Activated CD4-positive, alpha-beta T cell treated with anti-CD3 and anti-CD28 coated beads for 36 hours (primary cell): ENCODE measurements around the gene IGSF11. TPM values are rescaled to one million over a fixed set of nuclear protein-coding genes. Genes with fewer than 3 reads are reported as not detected.
"Not testable (repeated sequence)": the region's sequence is repeated elsewhere in the genome, so short reads cannot be mapped to it uniquely, and the experiment has no call there.

Experiments
- ATAC-seq: fragments of 200-7000 bp; cut with Tn5 transposase; one replicate; pipeline ENCODE4 v1.10.0; 2021; ENCODE audit warnings: mild to moderate bottlenecking, moderate library complexity
- CTCF ChIA-PET: fragments of 350-600 bp; sonication (Branson Sonifier 250); formaldehyde crosslinking; loops from one replicate; lab custom pipeline; 2021; ENCODE audit warnings: antibody characterized with exemption; lab: Charles Lee
- POLR2A ChIA-PET: fragments of 350-600 bp; sonication (Branson Sonifier 250); formaldehyde crosslinking; loops from one replicate; lab custom pipeline; 2021; ENCODE audit warnings: antibody characterized with exemption, inconsistent platforms; lab: Charles Lee
- DNase-seq: peaks from one replicate; pipeline ENCODE4 v3.0.0-alpha.2; 2020
- H3K27ac Mint-ChIP-seq: one replicate; pipeline ENCODE4 v1.8.0; 2021; ENCODE audit warnings: mixed read lengths
- H3K27me3 Mint-ChIP-seq: one replicate; pipeline ENCODE4 v1.8.0; 2021; ENCODE audit warnings: mixed read lengths
- H3K36me3 Mint-ChIP-seq: one replicate; pipeline ENCODE4 v1.8.0; 2021; ENCODE audit warnings: low read depth, mixed read lengths
- H3K4me1 Mint-ChIP-seq: one replicate; pipeline ENCODE4 v1.8.0; 2021; ENCODE audit warnings: mixed read lengths
- H3K4me3 Mint-ChIP-seq: one replicate; pipeline ENCODE4 v1.8.0; 2021; ENCODE audit warnings: mild to moderate bottlenecking, moderate library complexity, mixed read lengths
- H3K9me3 Mint-ChIP-seq: one replicate; pipeline ENCODE4 v1.8.0; 2021; ENCODE audit warnings: low read depth, mixed read lengths
- intact Hi-C, 2 experiments: fragments of 100-400 bp; cut with DNase I in 1 of 2; cut with micrococcal nuclease in 1 of 2; formaldehyde crosslinking; loops; one replicate each; pipeline versions ENCODE4 v1.14.2 to v1.15.1; 2022 to 2024; cut with DNase I, micrococcal nuclease
- total RNA-seq, 2 experiments: library from RNA; stranded (reverse); gene quantifications; one replicate each; pipeline ENCODE4 v1.2.3, GENCODE V29; 2021

Gene IGSF11
- total RNA-seq, 2 experiments from 2014 or later = 0.09 to 0.23 TPM

DNA sequence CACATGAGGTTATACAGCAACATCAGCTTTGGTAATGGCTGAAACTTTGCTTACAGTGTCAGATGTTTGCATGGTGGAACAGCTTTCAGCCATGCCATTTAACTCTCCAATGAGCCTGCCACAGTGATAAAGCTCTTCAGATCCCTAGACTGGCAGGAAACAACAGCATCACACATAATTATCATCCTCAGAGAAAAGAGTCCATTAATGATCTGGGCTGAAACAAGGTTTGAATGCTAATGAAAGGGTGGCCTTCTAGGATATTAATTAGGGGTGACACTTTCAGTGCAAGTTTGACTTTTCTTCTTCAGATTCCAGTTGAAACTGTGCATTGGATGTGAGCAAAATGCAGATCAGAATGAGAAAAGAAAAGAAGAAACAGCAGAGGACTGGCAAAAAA is 166.6 kb downstream of the IGSF11 start:
- Mint-ChIP-seq H3K4me3 (no peak overlapping the region), H3K27ac (no peak overlapping the region), H3K4me1 (no peaks in the 10 kb centered on the region), H3K9me3 (peaks cover 10% of the 10 kb centered on the region), H3K36me3 (peaks cover 5% of the 10 kb centered on the region), H3K27me3 (peaks cover 15% of the 10 kb centered on the region)
- intact Hi-C loops = no loop called here
- ChIA-PET POLR2A (no interaction called here), CTCF (interaction anchor here (1.3 kb wide), 1 partner anchor 16 kb away, joined by 6 read pairs; no protein-coding TSS in a partner anchor)
- no peak for DNase-seq
- ATAC-seq = no peak

DNA sequence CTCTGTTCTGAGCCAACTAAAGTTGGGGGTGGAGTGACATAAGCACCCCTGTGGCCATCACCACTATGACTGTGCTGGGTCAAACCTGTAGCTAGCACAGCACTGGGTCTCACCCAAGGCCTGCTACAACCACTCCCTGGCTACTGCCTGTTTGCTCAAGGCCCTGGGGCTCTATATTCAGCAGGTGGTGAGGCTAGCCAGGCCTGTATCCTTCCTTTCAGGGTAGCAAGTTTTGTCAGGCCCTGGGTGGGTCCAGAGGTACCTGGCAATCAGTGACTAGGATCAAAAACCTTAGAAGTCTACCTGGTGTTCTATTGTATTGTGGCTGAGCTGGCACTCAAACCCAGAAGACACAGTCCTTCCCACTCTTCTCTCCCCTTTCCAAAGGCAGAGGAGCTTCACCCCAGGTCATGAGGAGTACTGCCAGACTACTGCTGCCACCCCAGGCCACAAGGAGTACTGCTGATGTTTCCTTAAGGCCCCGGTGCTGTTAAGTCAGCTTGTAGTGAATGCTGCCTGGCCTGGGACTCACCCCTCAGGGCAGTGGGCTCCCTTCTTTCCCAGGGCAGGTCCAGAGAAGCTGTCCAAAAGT is 170.8 kb downstream of the IGSF11 start:
- DNase-seq = peak; percentile 37
- no peak overlapping the region for H3K27ac Mint-ChIP-seq
- peaks cover 14% of the 10 kb centered on the region for H3K27me3 Mint-ChIP-seq
- H3K36me3 Mint-ChIP-seq = no peaks in the 10 kb centered on the region
- H3K9me3 Mint-ChIP-seq = no peaks in the 10 kb centered on the region
- ChIA-PET CTCF (interaction anchor here (1.1 to 2.1 kb wide), 4 partner anchors 9 to 65 kb away, joined by 3 to 9 read pairs (median 5); no protein-coding TSS in a partner anchor), POLR2A (no interaction called here)
- no peak overlapping the region for H3K4me3 Mint-ChIP-seq
- no peaks in the 10 kb centered on the region for H3K4me1 Mint-ChIP-seq
- intact Hi-C loops = no loop called here
- peak; percentile 77 for ATAC-seq

DNA sequence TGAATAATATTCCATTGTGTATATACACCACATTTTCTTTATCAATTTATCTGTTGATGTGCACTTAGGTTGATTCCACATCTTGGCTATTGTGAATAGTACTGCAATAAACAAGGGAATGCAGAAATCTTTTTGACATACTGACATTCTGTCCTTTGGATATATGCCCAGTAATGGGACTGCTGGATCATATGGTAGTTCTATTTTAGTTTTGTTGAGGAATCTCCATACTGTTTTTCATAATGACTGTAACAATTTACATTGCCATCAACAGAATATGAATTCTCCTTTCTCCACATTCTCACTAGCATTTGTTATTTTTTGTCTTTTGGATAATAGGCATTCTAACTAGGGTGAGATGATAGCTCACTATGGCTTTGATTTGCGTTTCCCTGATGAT is 174.7 kb downstream of the IGSF11 start:
- Mint-ChIP-seq H3K36me3 (no peaks in the 10 kb centered on the region), H3K9me3 (peaks cover 13% of the 10 kb centered on the region)
- CTCF ChIA-PET = interaction anchor here (1.6 kb wide), 1 partner anchor 24 kb away, joined by 4 read pairs; no protein-coding TSS in a partner anchor

DNA sequence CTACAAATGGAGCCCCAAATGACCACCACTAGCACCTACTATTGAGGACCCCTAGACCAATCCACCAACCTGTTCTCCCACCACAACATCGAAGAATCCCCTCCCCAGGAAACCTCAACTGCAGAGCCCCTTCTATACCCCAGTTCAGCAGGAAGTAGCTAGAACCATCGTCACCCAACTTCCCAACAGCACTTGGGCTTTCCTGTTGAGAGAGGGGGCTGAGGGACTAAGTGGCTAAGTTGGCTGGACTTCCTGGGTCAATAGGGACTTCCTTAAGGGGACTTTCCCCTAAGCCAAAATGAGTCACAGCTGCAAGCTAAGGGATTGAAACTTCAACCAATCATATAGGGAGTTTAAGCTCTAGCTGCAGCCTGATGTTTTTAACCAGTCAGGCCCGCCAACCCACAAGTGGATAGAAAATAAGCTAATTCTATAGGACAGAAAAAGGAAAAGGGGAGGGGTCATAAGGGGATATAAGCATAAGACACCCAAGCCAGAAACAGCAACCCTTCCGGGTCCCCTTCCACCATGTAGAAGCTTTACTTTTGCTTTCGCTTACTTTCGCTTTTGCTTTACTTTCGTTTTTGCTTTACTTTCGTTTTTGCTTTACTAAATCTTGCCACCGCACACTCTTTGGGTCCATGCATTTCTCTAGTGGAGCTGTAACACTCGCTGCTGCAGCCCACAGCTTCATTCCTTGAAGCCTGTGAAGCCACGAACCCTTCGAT is 183.0 kb downstream of the IGSF11 start:
- H3K4me1 Mint-ChIP-seq = peaks cover 11% of the 10 kb centered on the region
- H3K36me3 Mint-ChIP-seq, POLR2A ChIA-PET, H3K27me3 Mint-ChIP-seq, intact Hi-C loops, H3K27ac Mint-ChIP-seq, H3K9me3 Mint-ChIP-seq: not testable (repeated sequence)
- H3K4me3 Mint-ChIP-seq = peak overlapping the region; percentile 21
- DNase-seq (peak; percentile 33), ATAC-seq (peak; percentile 66)
- CTCF ChIA-PET = interaction anchor here (0.6 to 1.2 kb wide), 3 partner anchors 12 to 246 kb away, joined by 3 to 6 read pairs (median 4); no protein-coding TSS in a partner anchor

More for the DNA sequence above, 174.7 kb downstream of the IGSF11 start:
- POLR2A ChIA-PET = no interaction called here
- Mint-ChIP-seq H3K27me3 (peaks cover 11% of the 10 kb centered on the region), H3K4me1 (no peaks in the 10 kb centered on the region), H3K4me3 (no peak overlapping the region), H3K27ac (no peak overlapping the region)
- DNase-seq = no peak
- intact Hi-C loops = no loop called here
- no peak for ATAC-seq

DNA sequence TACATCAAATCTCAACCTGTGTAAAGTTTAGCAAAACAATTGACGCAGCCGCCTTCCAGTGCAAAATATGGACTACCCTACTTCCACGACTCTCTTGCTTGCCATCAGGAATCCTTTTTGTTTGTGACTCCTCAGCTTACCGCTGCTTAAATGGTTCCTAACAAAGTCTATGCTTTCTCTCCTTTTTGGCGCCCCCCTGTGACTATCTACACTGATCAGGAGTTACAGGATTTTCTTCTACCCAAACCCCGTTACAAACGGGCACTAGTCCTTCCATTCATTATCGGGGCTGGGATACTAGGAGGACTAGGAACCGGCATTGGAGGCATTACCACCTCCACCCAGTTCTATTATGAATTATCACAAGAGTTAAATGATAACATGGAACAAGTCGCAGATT is 184.0 kb downstream of the IGSF11 start:
- H3K4me1 Mint-ChIP-seq = peaks cover 11% of the 10 kb centered on the region
- CTCF ChIA-PET = no interaction called here
- DNase-seq (no peak), ATAC-seq (no peak)
- no peaks in the 10 kb centered on the region for H3K36me3 Mint-ChIP-seq
- H3K27ac Mint-ChIP-seq = no peak overlapping the region
- POLR2A ChIA-PET = no interaction called here
- H3K27me3 Mint-ChIP-seq = peaks cover 6% of the 10 kb centered on the region
- H3K4me3 Mint-ChIP-seq = no peak overlapping the region
- peaks cover 5% of the 10 kb centered on the region for H3K9me3 Mint-ChIP-seq
- intact Hi-C loops = no loop called here

Other genes with a start within 250 kb of the IGSF11 start
- gene TEX55, start 111.3 kb upstream of the IGSF11 start, total RNA-seq = not detected
- under 1 TPM; 0.25 to 0.41 TPM for gene UPK1B, start 138.8 kb upstream of the IGSF11 start, total RNA-seq
- gene B4GALT4, start 206.0 kb upstream of the IGSF11 start, total RNA-seq = 10 to 100 TPM; 16.6 to 16.7 TPM